Liver (tissue), 9 donors: ENCODE data around the gene XXYLT1. TPM values are rescaled to one million over a fixed set of nuclear protein-coding genes. Genes with fewer than 3 reads are reported as not detected.
A peak's percentile ranks its signal among the peaks of the same experiment; 100 is the strongest.

Experiments
- DNase-seq: peaks from one replicate; pipeline ENCODE4 v3.0.0-alpha.2; 2017; ENCODE audit warnings: low spot score
- H3K27ac ChIP-seq, 2 donors: one replicate each; pipeline ENCODE4 v1.7.0; 2013; ENCODE audit warnings: inconsistent platforms in 2 of 2, low read length in 2 of 2, control low read depth in 1 of 2, low read depth in 1 of 2, mild to moderate bottlenecking in 1 of 2
- H3K27me3 ChIP-seq, 4 donors: one replicate each; pipeline versions ENCODE4 v1.6.1 to v1.7.0; 2013; ENCODE audit warnings: low read length in 3 of 4, inconsistent platforms in 1 of 4, mild to moderate bottlenecking in 1 of 4, moderate library complexity in 1 of 4; ENCODE audit not compliant: control insufficient read depth in 4 of 4, insufficient read depth in 4 of 4
- H3K36me3 ChIP-seq, 4 donors: one replicate each; pipeline versions ENCODE4 v1.6.1 to v1.7.0; 2013; ENCODE audit warnings: low read length in 3 of 4, mild to moderate bottlenecking in 3 of 4, low read depth in 1 of 4, moderate library complexity in 1 of 4; ENCODE audit not compliant: control insufficient read depth in 4 of 4, insufficient read depth in 3 of 4
- H3K4me1 ChIP-seq, 4 donors: one replicate each; pipeline versions ENCODE4 v1.6.1 to v1.7.0; 2013; ENCODE audit warnings: low read length in 3 of 4, mild to moderate bottlenecking in 3 of 4, moderate library complexity in 1 of 4; ENCODE audit not compliant: control insufficient read depth in 4 of 4, insufficient read depth in 4 of 4
- H3K4me3 ChIP-seq, 3 donors: one replicate each; pipeline versions ENCODE4 v1.6.1 to v1.7.0; 2013; ENCODE audit warnings: low read length in 3 of 3, control low read depth in 1 of 3, low read depth in 1 of 3, mild to moderate bottlenecking in 1 of 3
- H3K9ac ChIP-seq, 2 donors: one replicate each; pipeline ENCODE4 v1.7.0; 2013; ENCODE audit warnings: low read length in 2 of 2, mild to moderate bottlenecking in 2 of 2, moderate library complexity in 2 of 2, control low read depth in 1 of 2, low read depth in 1 of 2
- H3K9me3 ChIP-seq, 4 donors: one replicate each; pipeline versions ENCODE4 v1.6.1 to v1.7.0; 2013; ENCODE audit warnings: low read length in 3 of 4; ENCODE audit not compliant: control insufficient read depth in 4 of 4
- EGR1 ChIP-seq, 2 donors: IDR thresholded peaks; 2 replicates each; pipeline ENCODE4 v1.6.1; 2016 to 2018; ENCODE audit warnings: antibody characterized with exemption in 2 of 2, low read depth in 2 of 2
- FOXA1 ChIP-seq: IDR thresholded peaks from 2 replicates; pipeline ENCODE4 v1.6.1; 2016; ENCODE audit warnings: antibody characterized with exemption
- GABPA ChIP-seq, 2 donors: IDR thresholded peaks in 1 of 2; conservative IDR thresholded peaks in 1 of 2; 2 replicates each; pipeline ENCODE4 v1.6.1; 2016; ENCODE audit warnings: antibody characterized with exemption in 2 of 2, mild to moderate bottlenecking in 1 of 2, moderate library complexity in 1 of 2
- HNF4A ChIP-seq, 2 donors: conservative IDR thresholded peaks; 2 replicates each; pipeline ENCODE4 v1.6.1; 2016; ENCODE audit warnings: antibody characterized with exemption in 2 of 2, mild to moderate bottlenecking in 2 of 2
- JUND ChIP-seq, 2 donors: IDR thresholded peaks; 2 replicates each; pipeline ENCODE4 v1.6.1; 2016; ENCODE audit warnings: antibody characterized with exemption in 2 of 2
- NR2F2 ChIP-seq: IDR thresholded peaks from 2 replicates; pipeline ENCODE4 v1.6.1; 2016; ENCODE audit warnings: antibody characterized with exemption
- RAD21 ChIP-seq, 2 donors: IDR thresholded peaks; 2 replicates each; pipeline ENCODE4 v1.6.1; 2016; ENCODE audit warnings: antibody characterized with exemption in 2 of 2, mild to moderate bottlenecking in 2 of 2
- RXRA ChIP-seq, 2 donors: IDR thresholded peaks; 2 replicates each; pipeline ENCODE4 v1.6.1; 2017 to 2018; ENCODE audit warnings: antibody characterized with exemption in 2 of 2, mild to moderate bottlenecking in 1 of 2
- TAF1 ChIP-seq: conservative IDR thresholded peaks from 2 replicates; pipeline ENCODE4 v1.6.1; 2016; ENCODE audit warnings: antibody characterized with exemption, mild to moderate bottlenecking
- YY1 ChIP-seq: IDR thresholded peaks from 2 replicates; pipeline ENCODE4 v1.6.1; 2016; ENCODE audit warnings: antibody characterized with exemption, mild to moderate bottlenecking
- WGBS: extraction: QIAGEN DNeasy Blood & Tissue Kit; methylation state at CpG from one replicate; pipeline ENCODE4 v1.1.7; 2013; 5-methylcytosine and 5-hydroxymethylcytosine counted together
- polyA plus RNA-seq, 2 donors: library from polyadenylated mRNA; stranded (reverse) in 1 of 2; unstranded in 1 of 2; fragments of 200-250 nt in 1 of 2; fragments of >200 nt in 1 of 2; fragmentation: Nextera tagmentation in 1 of 2; extraction: Ambion mirVana in 1 of 2; gene quantifications; one replicate each; pipeline versions ENCODE4 v1.2.1 to v1.2.3, GENCODE V29; 2013 to 2015
- total RNA-seq, 2 donors: library from RNA; depleted of rRNA; stranded (reverse); fragments of >200 nt; gene quantifications; one replicate each; pipeline ENCODE4 v1.2.3, GENCODE V29; 2014
- TF ChIP-seq, protein P1 (sequence below): IDR thresholded peaks from 2 replicates; pipeline ENCODE4 v1.6.1; 2016; ENCODE audit warnings: antibody characterized with exemption
- donor health status: healthy.
- donor health status: healthy.
- donor health status: healthy.
- donor health status: healthy.
- donor health status: healthy.

Gene XXYLT1
- total and polyA plus RNA-seq, 4 donors = 0.93 to 7.6 (median 2.8) TPM

DNA sequence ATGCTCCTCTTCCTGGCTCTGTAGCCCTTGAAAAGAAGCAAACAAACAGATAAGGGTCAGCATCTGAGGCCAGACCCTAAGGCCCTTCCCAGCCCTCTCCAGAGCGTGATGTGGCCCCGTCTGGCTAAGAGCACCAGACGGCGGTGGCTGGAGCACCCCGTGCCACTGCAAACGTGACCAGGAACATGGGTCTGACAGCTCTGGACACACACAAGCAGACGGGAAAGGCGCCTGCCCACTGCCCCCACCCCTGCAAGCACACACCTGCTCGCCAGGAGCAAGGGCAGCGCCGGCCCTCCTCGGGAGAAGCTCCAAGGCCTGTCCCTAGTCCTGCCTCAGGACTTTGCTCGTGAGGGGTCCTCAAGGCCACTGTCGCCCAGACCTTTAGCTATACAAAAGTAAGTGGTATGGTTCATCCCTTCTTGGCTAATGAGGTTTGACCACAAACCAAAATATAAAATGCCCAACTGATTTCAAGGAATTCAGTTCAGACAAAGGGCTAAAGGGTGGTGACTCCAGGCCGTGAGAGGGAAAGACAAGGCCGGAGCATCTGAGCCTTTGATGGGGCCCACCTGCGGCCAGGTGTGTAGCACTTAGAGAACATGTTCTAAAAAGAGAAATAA lies 90.4 kb downstream of the XXYLT1 start:
- Histone ChIP-seq H3K9me3 (no peaks in the 10 kb centered on the region), H3K4me1 (no peaks in the 10 kb centered on the region), H3K9ac (no peak overlapping the region), H3K27ac (peak overlapping the region; percentile 66 to 68), H3K36me3 (no peaks in the 10 kb centered on the region), H3K27me3 (no peaks in the 10 kb centered on the region), H3K4me3 (no peak overlapping the region)
- WGBS = 79% methylated on average over 17 of the region's 17 CpGs
- no peak for TF ChIP-seq JUND (IDR thresholded peaks at IDR 0.05)
- TF ChIP-seq, protein P1, sequence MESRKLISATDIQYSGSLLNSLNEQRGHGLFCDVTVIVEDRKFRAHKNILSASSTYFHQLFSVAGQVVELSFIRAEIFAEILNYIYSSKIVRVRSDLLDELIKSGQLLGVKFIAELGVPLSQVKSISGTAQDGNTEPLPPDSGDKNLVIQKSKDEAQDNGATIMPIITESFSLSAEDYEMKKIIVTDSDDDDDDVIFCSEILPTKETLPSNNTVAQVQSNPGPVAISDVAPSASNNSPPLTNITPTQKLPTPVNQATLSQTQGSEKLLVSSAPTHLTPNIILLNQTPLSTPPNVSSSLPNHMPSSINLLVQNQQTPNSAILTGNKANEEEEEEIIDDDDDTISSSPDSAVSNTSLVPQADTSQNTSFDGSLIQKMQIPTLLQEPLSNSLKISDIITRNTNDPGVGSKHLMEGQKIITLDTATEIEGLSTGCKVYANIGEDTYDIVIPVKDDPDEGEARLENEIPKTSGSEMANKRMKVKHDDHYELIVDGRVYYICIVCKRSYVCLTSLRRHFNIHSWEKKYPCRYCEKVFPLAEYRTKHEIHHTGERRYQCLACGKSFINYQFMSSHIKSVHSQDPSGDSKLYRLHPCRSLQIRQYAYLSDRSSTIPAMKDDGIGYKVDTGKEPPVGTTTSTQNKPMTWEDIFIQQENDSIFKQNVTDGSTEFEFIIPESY = no peak
- peak in 1 of 2 donors; percentile 10 for TF ChIP-seq RXRA (IDR thresholded peaks at IDR 0.05)
- no peak for DNase-seq

DNA sequence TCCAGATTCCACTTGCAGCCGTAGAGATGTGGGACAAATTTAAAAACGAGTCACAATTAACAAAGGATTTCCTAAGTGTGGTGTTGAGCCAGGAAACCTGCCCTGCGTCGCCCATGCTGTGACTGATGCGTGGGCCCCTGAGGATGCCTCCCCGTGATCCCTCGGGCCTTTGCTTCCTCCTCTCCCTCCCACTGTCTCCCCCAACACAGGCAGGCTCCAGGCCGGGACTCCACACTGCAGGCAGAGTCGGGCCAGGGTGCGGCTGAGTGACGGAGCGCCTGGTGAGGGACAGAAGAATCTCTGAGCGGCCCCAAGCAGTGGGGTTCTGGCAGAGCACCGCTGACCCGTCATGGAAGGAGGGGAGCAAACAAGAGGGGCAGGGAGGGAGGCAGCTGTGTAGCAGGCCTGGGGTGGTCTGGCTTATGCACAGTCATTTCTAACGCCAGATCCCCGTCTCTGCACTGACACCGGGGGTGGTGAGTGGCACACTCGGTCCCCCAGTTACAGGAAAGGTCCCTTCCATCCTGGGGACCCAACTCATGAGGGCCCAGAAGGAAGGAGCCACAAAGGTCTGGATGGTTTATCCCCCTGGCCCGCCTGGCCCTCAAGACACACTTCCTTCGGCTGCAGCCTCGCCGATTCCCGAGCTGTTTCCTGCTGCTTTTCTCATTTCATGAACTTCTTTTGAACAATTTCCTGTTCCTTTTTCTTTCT lies 91.0 kb downstream of the XXYLT1 start:
- DNase-seq = no peak
- Histone ChIP-seq H3K27ac (peak overlapping the region; percentile 66 to 68), H3K27me3 (no peaks in the 10 kb centered on the region), H3K9ac (no peak overlapping the region), H3K4me3 (no peak overlapping the region), H3K4me1 (no peaks in the 10 kb centered on the region), H3K9me3 (no peaks in the 10 kb centered on the region), H3K36me3 (no peaks in the 10 kb centered on the region)
- TF ChIP-seq FOXA1 (no peak), YY1 (no peak), EGR1 (IDR thresholded peaks at IDR 0.05; ENCODE audit: low read depth in 2 of 2) (no peak), RAD21 (IDR thresholded peaks at IDR 0.05) (no peak), NR2F2 (peak; percentile 54), RXRA (IDR thresholded peaks at IDR 0.05) (no peak)
- WGBS = 73% methylated on average over 24 of the region's 24 CpGs

DNA sequence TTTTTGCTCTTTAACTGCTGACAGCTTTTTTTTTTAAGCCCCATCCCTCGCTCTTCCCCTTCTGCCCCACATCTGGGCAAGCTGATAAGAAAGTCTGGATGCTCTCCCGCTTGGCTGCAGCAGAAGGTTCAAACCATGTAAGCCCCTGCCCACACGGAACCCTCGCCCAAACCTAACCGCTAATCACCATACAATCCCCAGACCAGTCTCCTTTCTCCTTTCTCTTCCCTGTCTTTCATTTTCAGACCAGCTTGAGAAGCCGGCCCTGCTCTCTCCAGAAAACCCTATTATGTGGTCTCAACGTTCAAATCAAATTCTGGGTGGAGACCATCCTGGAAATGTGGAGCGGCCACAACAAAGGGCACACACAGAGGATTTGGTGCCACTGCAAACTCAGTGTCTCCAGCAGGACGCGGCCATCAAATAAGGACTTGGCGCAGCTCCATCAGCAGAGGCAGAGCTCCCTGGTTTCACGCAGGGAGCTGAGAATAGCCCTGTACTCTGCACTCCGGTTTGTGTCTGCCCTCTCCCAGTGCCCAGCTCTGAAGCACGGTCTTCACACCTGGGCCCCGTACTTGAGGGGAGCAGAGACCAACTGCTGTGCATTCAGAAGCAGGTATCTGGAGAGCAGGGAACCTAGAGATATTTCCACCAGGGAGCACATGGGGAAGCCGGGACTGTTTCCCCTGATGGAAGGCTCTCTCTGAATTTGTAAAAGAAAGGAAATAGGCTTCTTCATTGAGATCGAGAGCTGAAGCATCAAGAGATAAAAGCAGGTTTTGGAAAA lies 92.6 kb downstream of the XXYLT1 start:
- Histone ChIP-seq H3K36me3 (no peaks in the 10 kb centered on the region), H3K4me1 (no peaks in the 10 kb centered on the region), H3K4me3 (no peak overlapping the region), H3K9ac (no peak overlapping the region), H3K27ac (peak overlapping the region in 1 of 2 donors; percentile 22), H3K9me3 (no peaks in the 10 kb centered on the region), H3K27me3 (no peaks in the 10 kb centered on the region)
- no peak for TF ChIP-seq GABPA (IDR thresholded peaks at IDR 0.05 in 1 of 2, conservative IDR thresholded peaks at IDR 0.05 in 1 of 2)
- TF ChIP-seq RXRA (IDR thresholded peaks at IDR 0.05) = no peak
- TF ChIP-seq FOXA1 = no peak
- TF ChIP-seq NR2F2 = no peak
- TF ChIP-seq TAF1 = no peak
- TF ChIP-seq HNF4A (conservative IDR thresholded peaks at IDR 0.05) = no peak
- 74% methylated on average over 17 of the region's 17 CpGs for WGBS
- DNase-seq = peak; percentile 58
